GM19099 (cell line): ENCODE results near the gene OR6X1.

ENCODE experiments used
- POLR2A ChIP-seq: IDR thresholded peaks from 3 replicates; pipeline ENCODE4 v1.6.1; 2011; ENCODE audit warnings: low read depth; ENCODE audit not compliant: insufficient read length; ENCODE audit errors: extremely low read depth

Gene OR6X1, protein sequence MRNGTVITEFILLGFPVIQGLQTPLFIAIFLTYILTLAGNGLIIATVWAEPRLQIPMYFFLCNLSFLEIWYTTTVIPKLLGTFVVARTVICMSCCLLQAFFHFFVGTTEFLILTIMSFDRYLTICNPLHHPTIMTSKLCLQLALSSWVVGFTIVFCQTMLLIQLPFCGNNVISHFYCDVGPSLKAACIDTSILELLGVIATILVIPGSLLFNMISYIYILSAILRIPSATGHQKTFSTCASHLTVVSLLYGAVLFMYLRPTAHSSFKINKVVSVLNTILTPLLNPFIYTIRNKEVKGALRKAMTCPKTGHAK

GRCh38 chr11:123754101-123754568, at the start of gene OR6X1:
Gene OR6X1, minus strand, starts transcription at chr11:123754518. Its CDS starts 0 bp downstream, at chr11:123754518.
- TF ChIP-seq POLR2A: no peak

DNA sequence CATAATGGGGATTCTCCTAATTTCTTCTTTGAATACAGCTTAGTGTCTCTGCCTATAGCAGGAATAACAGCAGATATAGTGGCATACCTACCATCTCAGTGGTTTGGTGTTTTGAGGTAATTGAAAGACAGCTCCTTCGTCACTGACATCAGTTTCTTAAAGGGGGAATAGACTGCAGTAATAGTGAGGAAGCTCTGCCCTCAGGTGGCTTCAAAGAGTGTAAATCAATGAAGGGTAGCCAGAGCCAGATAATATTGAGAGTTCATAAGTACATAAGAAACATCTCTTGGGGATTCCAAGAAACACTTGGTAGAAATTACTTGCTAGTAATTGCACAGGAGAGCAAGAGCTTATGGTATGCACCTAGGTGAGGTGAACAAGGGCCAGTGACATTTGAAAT, 47.4 kb upstream of the OR6X1 start:
- no peak for TF ChIP-seq POLR2A

GRCh38 chr11:123800036-123800435, 45.7 kb upstream of the OR6X1 start:
- no peak for TF ChIP-seq POLR2A

- no peak for TF ChIP-seq POLR2A
Observed at GRCh38 chr11:123799438-123799837, 45.1 kb upstream of the OR6X1 start.

GRCh38 chr11:123798513-123799252, 44.4 kb upstream of the OR6X1 start:
- TF ChIP-seq POLR2A: no peak

GRCh38 chr11:123798079-123798478, 43.8 kb upstream of the OR6X1 start:
- no peak for TF ChIP-seq POLR2A

GRCh38 chr11:123797541-123797940, 43.2 kb upstream of the OR6X1 start:
- TF ChIP-seq POLR2A: no peak

GRCh38 chr11:123797114-123797513, 42.8 kb upstream of the OR6X1 start:
- no peak for TF ChIP-seq POLR2A

DNA sequence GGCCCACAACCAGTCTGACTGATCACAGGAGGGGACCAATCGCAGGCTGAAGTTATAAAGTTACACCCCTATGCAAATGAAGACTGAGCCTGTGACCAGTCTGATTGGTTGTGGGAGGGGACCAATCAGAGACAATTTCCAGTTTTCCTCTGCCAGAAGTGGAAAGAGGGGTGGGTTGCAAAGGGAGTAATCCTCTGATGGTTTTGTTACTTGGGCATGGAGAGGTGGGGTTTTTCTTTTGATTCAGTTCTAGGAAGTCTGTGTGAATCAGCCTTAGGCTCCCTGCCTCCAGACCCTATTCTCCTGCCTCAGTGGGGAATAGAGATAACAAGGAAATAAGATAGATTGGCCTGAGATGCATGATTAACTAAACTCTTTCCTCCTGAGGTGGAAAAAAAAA, 41.9 kb upstream of the OR6X1 start:
- TF ChIP-seq POLR2A: no peak

DNA sequence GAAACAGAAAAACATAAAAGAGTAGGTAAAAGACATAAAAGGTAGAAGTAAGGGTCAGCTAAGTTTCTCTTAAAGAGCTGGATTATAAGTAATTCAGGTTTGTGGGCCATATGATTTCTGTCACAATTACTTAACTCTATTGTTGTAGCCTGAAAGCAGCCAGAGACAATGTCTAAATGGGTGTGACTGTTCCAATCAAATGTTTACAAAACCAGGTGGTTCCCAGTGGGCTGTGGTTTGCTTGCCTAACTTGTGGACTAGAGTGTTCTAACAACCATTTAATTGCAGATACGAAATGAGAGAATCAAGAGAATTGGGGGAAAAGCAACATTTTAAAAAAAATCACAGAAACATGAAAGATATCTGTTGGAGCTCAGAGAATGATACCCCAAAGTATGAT, 29.2 kb upstream of the OR6X1 start:
- no peak for TF ChIP-seq POLR2A

DNA sequence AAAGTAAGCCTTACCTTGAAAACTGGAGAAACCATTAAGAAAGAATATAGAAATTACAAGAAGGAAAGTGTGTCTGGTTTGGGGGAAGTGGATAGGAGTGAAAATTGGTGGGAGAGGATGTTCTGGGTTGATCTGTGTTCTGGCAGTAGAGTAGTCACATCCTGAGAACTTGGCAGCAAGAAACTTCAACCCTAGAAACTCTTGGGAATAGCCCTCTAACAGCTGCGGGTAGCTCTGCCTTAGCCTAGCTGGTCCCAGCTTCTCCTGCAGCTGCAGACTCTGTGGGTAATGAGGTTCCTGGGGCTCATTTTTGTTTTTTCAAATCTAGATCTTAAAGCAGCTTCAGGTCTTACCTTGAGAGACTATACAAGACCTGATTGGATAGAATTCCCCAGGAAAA, 24.2 kb upstream of the OR6X1 start:
- TF ChIP-seq POLR2A: no peak

DNA sequence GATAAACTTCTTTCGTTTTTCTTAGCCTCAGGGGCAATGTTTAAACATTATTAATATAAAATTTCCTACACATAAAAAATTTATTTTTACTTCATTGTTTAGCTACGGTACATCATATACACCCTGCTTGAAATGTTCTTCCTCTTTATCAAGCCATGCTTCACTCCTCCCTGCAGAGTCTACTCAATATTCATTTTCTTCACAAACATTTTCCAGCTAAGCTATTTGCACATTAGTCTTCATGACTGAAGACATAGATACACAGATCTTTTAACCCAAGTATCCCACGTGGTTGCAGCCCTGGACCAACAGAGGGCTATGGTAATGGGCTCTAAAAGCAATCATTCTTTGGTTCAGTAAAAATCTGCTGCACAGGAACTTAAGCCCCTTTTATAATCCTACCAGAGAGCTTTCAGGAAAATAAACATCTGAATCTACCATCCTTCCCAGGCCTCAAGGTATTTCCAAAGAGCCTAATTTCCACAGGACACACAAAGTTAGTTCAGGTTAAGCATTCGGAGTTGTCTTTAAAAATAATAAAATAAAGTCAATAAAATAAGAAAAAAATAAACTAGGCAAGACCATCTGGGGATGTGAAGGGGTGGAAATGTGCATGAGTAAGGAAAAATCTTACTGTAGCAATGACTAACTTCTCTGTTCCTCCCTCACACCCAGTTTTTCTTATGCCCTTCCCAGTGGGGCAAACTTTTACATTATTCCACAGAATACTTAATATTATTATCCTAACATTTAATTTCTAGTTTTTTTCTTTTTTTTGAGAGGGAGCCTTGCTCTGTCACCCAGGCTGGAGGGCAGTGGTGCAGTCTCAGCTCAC, 21.6 kb upstream of the OR6X1 start:
- TF ChIP-seq POLR2A: no peak

DNA sequence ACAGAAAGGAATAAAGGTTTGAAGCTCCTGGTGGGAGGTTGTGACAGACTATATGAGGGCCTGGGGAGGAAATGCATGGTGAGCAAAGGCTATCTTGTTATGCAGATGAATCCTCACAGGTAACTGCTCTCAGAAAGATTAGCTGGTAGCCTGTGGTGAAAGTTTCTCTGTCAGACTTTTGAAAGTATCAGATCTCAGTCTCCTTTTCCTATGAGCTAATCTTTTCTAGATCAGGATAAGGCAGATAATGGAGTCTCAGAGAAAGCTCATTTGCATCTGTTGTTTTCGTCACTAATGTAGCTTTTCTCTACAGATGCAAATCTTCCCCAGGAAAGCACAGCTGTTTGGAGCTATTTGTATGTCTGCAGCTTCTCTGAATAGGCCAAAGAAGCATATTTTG, 21.0 kb upstream of the OR6X1 start:
- TF ChIP-seq POLR2A: no peak

- TF ChIP-seq POLR2A: no peak
Observed at GRCh38 chr11:123773959-123774358, 19.6 kb upstream of the OR6X1 start.

DNA sequence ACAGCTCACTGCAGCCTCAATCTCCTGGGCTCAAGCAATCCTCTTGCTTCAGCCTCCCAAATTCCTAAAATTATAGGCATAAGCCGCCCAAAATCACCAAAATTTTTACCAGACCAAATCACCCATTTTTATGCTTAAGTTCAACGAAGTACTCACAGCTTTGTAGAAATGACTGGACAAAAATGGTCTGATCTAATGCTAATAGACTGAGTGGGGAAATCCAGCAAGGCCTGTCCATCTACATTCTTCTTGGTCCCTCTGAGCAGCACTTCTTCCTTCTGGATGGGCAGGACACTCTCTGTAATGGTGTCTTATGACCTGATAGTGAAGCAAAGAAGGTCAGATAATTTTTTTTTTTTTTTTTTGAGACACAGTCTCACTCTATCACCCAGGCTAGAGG, 18.7 kb upstream of the OR6X1 start:
- no peak for TF ChIP-seq POLR2A

DNA sequence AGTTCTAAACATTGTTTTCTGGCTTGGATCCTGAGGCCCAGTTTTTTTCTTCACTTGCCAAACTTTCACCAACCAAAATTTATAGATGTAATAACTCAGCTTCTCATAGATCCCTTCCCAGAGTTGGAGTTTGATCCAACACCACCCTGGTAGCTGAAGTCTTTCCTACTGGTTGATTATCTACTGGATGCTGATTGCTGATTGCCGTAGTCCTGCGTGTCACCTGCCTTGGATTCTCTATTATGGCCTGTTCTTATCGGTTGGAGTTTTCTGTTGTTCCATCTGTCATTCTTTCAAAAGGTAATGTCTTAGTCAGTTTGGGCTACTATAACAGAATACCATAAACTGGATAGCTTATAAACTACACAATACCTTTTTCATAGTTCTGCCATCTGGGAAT, 17.3 kb upstream of the OR6X1 start:
- no peak for TF ChIP-seq POLR2A

GRCh38 chr11:123770712-123771111, 16.4 kb upstream of the OR6X1 start:
- TF ChIP-seq POLR2A: no peak
